ENCODE results near the gene ITGA2B. TPM values are rescaled to one million over a fixed set of nuclear protein-coding genes. Genes with fewer than 3 reads are reported as not detected.

ITGA2B gene
- total and polyA plus RNA-seq, 2 of the 13 experiments (the other 11 are each of a cell fraction or from before 2014, with no cell fraction given) = 0.38 to 1.1 TPM

DNA sequence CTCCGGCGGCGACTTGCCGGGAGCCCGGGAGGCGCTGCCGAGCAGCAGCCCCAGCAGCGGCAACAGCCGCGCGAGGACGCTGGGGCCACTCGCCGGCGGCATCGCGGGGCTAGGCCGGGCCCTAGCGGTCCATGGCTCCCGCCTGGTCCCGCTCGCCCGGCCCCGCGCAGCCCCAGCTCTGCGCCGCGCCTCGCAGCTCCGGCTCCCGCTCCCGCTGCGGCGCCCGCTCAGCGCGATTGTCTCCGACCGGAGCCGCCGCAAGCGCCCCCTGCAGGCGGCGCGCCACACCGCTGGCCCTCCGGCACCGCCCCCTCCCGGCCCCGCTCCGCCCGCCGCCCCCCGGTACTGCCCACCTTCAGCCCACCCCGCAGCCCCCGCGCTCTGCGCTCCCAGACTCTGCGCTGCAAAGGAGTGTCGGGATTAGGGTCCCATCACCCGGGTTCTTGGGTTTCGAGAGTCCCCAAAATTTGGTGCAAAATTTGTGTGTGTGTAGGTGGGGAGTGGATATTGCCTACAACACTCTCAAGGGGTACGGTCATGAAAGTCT is 25.8 kb downstream of the ITGA2B start, which contains the start of gene FAM171A2 (continued):
- TF ChIP-seq ZNF503 (CRISPR knock-in tag; IDR thresholded peaks at IDR 0.05) = no peak
- TF ChIP-seq TEAD3 (CRISPR knock-in tag; optimal IDR thresholded peaks at IDR 0.05; ENCODE audit: borderline replicate concordance) = no peak
- TF ChIP-seq UBTF (CRISPR knock-in tag; IDR thresholded peaks at IDR 0.05) = peak; percentile 82; the same call in 1 of the 2 replicates
- TF ChIP-seq HOXA9 (CRISPR knock-in tag; IDR thresholded peaks at IDR 0.05; ENCODE audit: borderline replicate concordance) = no peak
- no peak for TF ChIP-seq ONECUT2 (CRISPR knock-in tag; IDR thresholded peaks at IDR 0.05)
- TF ChIP-seq KDM4B (CRISPR knock-in tag; IDR thresholded peaks at IDR 0.05) = no peak
- TF ChIP-seq NONO (IDR thresholded peaks at IDR 0.05) = no peak
- TF ChIP-seq NONO (CRISPR knock-in tag; conservative IDR thresholded peaks at IDR 0.05) = no peak
- TF ChIP-seq SIN3A (IDR thresholded peaks at IDR 0.05; ENCODE audit: borderline replicate concordance, low read depth, low read length) = 0 out of 2 replicates have a peak, but pooled peaks have one; percentile 51
- no peak for TF ChIP-seq HOXD1 (CRISPR knock-in tag; IDR thresholded peaks at IDR 0.05)
- no peak for TF ChIP-seq GATAD2A (CRISPR knock-in tag; IDR thresholded peaks at IDR 0.05)
- no peak for TF ChIP-seq SNAPC2 (CRISPR knock-in tag; IDR thresholded peaks at IDR 0.05)
- TF ChIP-seq, protein P1, sequence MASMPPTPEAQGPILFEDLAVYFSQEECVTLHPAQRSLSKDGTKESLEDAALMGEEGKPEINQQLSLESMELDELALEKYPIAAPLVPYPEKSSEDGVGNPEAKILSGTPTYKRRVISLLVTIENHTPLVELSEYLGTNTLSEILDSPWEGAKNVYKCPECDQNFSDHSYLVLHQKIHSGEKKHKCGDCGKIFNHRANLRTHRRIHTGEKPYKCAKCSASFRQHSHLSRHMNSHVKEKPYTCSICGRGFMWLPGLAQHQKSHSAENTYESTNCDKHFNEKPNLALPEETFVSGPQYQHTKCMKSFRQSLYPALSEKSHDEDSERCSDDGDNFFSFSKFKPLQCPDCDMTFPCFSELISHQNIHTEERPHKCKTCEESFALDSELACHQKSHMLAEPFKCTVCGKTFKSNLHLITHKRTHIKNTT (CRISPR knock-in tag; IDR thresholded peaks at IDR 0.05) = no peak
- TF ChIP-seq RCOR2 (CRISPR knock-in tag; IDR thresholded peaks at IDR 0.05) = no peak
- peak; percentile 34 for TF ChIP-seq XRCC5 (optimal IDR thresholded peaks at IDR 0.05; ENCODE audit: low read length)
- no peak for TF ChIP-seq PAXIP1 (CRISPR knock-in tag; conservative IDR thresholded peaks at IDR 0.05)
- TF ChIP-seq HDAC6 (IDR thresholded peaks at IDR 0.05; ENCODE audit: low read depth, low read length) = no peak
- TF ChIP-seq KLF16 (CRISPR knock-in tag; IDR thresholded peaks at IDR 0.05) = no peak
- no peak for TF ChIP-seq HHEX (CRISPR knock-in tag; IDR thresholded peaks at IDR 0.05)
- TF ChIP-seq KDM5A (IDR thresholded peaks at IDR 0.05; ENCODE audit: borderline replicate concordance, low read length) = no peak
- TF ChIP-seq ATF1 (CRISPR knock-in tag; IDR thresholded peaks at IDR 0.05) = no peak
- TF ChIP-seq ZSCAN25 (CRISPR knock-in tag; IDR thresholded peaks at IDR 0.05) = 0 out of 2 replicates have a peak, but pooled peaks have one; percentile 51
- no peak for TF ChIP-seq ARNT (IDR thresholded peaks at IDR 0.05)
